GM18861 (cell line): ENCODE results near the gene ADARB2.
A peak's percentile ranks its signal among the peaks of the same experiment; 100 is the strongest.
"Not testable (repeated sequence)": the region's sequence is repeated elsewhere in the genome, so short reads cannot be mapped to it uniquely, and the experiment has no call there.

ENCODE experiments used
- ATAC-seq: cut with Tn5 transposase; IDR thresholded peaks from one replicate; pipeline ENCODE4 v1.9.1; 2021; ENCODE audit not compliant: unreplicated experiment

ADARB2 gene

DNA sequence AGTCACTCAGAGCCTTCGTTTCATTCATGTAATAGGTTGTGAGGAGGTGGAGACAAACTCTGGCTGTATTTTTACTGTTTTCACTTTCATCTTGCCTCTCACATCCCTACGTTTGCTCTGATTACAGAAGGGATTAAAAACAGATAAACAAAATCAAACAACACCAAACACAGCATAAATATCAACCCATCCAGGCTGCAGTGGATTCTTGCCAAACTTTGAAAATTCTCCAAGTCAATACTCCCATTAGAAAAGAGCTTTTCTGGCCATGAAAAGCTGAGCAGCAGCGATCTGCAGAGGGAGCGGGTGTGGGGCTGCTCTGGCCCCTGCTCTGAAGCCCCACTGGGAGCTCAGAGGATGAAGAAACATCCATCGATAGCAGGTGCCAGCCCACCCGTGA is 397.9 kb downstream of the ADARB2 start:
- ATAC-seq, result no peak

DNA sequence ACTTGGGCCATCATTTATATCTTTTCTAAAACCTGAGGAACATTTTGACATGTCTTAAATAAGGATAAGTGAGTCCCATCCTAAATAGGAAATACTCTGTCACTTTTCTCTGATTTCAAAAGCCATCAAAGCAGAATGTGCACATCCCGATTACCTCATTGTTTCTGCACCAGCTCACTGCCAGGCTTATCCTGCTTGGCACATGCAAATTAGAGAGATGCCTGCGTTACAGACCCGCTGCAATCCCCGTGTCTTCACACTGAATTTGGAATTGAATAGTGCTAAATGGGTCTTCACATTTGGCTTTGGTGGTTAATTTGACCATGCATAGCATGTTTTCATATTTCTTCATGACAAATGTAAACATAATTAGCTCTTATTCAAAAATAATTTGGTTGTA is 401.7 kb downstream of the ADARB2 start:
- ATAC-seq, result no peak

DNA sequence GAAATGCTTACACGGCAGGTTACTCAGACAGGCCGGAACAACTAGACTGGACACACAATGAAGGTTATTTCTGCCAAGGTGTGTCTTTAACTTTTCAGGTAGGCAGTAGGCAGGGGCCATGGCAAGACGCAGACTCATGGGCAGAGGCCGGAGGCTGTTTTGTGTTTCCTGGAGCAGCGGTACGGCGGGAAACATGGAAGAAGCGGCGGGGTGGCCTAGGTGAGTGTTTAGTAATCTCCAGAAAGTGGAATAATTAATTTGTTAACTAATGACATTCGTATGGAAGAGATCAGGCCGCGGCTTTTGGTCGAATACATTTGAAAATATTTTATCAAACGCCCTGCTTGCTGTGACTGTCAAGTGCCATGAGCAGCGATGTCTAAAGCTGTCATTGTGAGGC is 403.3 kb downstream of the ADARB2 start:
- no peak for ATAC-seq

- no peak for ATAC-seq
Observed at GRCh38 chr10:1331560-1331959, 405.8 kb downstream of the ADARB2 start.

DNA sequence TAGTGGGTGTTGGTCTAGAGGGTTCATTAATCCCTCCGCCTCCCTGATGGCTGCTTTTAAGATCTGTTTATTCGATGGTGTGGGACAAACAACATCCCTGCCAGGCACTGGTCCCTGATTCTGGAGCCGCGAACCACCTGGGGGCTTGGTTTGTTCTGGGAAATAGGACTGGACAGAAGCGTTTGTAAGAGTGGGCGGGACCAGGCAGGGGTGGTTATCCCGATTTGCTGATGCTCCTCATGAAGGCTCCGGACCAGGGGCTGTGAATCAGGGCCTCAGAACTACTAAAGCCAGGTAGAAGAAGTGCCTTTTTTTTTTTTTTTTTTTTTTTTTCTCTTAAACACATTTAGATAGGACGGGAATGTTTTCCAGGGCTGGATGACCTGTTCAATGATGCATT is 407.7 kb downstream of the ADARB2 start:
- no peak for ATAC-seq

- no peak for ATAC-seq
Observed at GRCh38 chr10:1328981-1329614, 408.2 kb downstream of the ADARB2 start.

- no peak for ATAC-seq
Observed at GRCh38 chr10:1328161-1328823, 409.0 kb downstream of the ADARB2 start.

GRCh38 chr10:1327759-1328158 is 409.6 kb downstream of the ADARB2 start:
- no peak for ATAC-seq

GRCh38 chr10:1326514-1326913 is 410.8 kb downstream of the ADARB2 start:
- ATAC-seq, result not testable (repeated sequence)

DNA sequence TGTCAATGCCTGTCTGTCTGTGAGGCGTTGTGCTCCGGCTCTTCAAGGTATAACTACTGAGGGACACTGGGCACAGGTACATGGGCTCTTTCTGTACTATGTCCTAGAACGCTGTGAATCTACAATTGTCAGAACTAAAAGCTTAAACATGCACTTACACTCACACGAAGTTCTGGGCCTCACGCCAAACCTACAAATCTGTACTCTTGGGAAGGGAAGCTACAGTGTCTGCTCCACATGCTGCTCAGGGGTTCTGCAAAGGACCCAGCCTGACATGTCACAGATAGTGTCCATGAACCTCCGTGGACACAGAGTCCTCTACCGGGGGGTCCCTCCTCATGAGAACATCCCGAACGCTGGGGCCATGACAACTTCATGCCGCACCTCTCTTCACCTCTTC is 412.4 kb downstream of the ADARB2 start:
- ATAC-seq, result no peak

- peak; percentile 48 for ATAC-seq
Observed at GRCh38 chr10:1323951-1324350, 413.4 kb downstream of the ADARB2 start.

GRCh38 chr10:1320739-1321320 is 416.5 kb downstream of the ADARB2 start:
- no peak for ATAC-seq

- ATAC-seq, result no peak
Observed at GRCh38 chr10:1316809-1317143, 420.5 kb downstream of the ADARB2 start.

- no peak for ATAC-seq
Observed at GRCh38 chr10:1316121-1316808, 421.1 kb downstream of the ADARB2 start.

- ATAC-seq, result no peak
Observed at GRCh38 chr10:1315178-1315577, 422.1 kb downstream of the ADARB2 start.

DNA sequence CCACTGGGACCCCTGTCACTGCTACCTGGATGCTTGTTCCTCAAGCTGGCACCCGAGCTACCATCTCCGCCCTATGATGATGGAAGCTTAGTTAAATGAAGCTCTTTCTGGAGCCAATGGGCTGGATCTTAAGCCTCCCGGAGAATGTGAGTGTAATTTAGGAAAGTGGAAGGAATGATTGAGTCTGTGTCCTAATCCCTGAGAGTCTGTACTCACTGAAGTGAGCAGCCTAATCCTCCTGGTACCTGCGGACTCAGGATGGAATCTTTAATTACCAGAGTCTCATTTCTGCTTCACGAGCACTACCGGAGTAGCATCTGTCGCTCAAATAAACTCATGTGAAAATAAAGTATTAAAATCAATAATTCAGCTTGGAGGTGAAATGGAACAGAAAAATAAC is 425.6 kb downstream of the ADARB2 start:
- no peak for ATAC-seq

- ATAC-seq, result no peak
Observed at GRCh38 chr10:1310271-1310789, 427.0 kb downstream of the ADARB2 start.

GRCh38 chr10:1309617-1310270 is 427.6 kb downstream of the ADARB2 start:
- no peak for ATAC-seq

- no peak for ATAC-seq
Observed at GRCh38 chr10:1308962-1309616, 428.2 kb downstream of the ADARB2 start.

DNA sequence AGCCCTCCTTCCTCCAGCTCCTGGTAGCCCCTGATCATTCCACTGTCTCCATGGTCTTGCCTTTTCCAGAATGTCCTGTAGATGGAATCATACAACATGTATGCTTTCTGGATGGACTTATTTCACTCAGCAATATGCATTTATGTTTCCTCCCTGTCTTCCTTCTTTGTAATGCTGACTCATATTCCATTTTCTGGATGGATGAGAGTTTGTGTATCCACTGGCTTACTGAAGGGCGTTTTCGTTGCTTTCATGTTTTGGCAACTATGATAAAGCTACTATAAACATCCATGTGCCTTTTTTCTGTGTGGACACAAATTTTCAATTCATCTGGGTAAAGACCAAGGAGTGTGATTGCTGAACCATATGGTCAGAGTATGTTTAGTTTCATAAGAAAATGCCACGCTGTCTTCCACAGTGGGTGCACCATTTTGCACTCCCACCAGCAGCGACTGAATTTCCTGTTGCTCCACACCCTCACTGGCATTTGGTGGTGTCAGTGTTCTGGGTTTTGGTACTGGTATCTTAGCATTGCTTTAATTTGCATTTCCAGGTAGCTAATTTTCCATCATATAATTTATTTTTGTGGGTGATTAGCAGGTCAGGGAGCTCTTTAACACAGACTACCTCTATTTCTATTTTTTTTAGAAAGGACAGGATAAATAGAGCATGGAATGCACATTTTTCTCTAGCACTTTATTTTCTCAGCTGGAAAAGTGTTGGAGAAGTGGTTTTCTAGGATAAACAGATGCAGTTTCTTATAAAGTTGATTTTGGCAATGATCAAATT is 429.0 kb downstream of the ADARB2 start:
- ATAC-seq, result no peak
